Caco-2 (cell line): ENCODE results near the gene CUL1. TPM values are rescaled to one million over a fixed set of nuclear protein-coding genes. Genes with fewer than 3 reads are reported as not detected.

Source experiments
- BruUV-seq: library from RNA; stranded (reverse); fragments of 400-500 nt; replicated peaks from 2 replicates; lab custom pipeline; 2021; lab: Mats Ljungman, UMichigan
- CTCF ChIA-PET: fragments of 300-600 bp; sonication (Branson Sonifier 250); formaldehyde crosslinking; loops from one replicate; lab custom pipeline; 2022; ENCODE audit warnings: antibody characterized with exemption; lab: Charles Lee
- POLR2A ChIA-PET: fragments of 300-600 bp; sonication (Branson Sonifier 250); formaldehyde crosslinking; loops from one replicate; lab custom pipeline; 2022; ENCODE audit warnings: antibody characterized with exemption; lab: Charles Lee
- DNase-seq, 2 experiments: peaks; one replicate each; pipeline versions ENCODE4 v3.0.0 to v3.0.0-alpha.2; 2020 to 2022
- H3K27me3 ChIP-seq: replicated peaks from 2 replicates; pipeline ENCODE4 v1.6.0; 2011; ENCODE audit warnings: low read length; ENCODE audit not compliant: control insufficient read depth, insufficient read depth
- H3K36me3 ChIP-seq: 2 replicates; pipeline ENCODE4 v1.5.1; 2011; ENCODE audit warnings: low read length; ENCODE audit not compliant: control insufficient read depth, insufficient read depth
- H3K4me1 ChIP-seq: fragments of 250-450 bp; sonication (Bioruptor Pico); 2 replicates; pipeline ENCODE4 v1.5.1; 2020; ENCODE audit warnings: mild to moderate bottlenecking
- H3K4me3 ChIP-seq: 2 replicates; pipeline ENCODE4 v1.5.1; 2011; ENCODE audit warnings: low read depth, mild to moderate bottlenecking, control low read depth, low read length
- H3K9me3 ChIP-seq: fragments of 250-450 bp; sonication (Bioruptor Pico); 2 replicates; pipeline ENCODE4 v1.5.1; 2020; ENCODE audit warnings: mild to moderate bottlenecking, moderate library complexity
- H3K27ac Mint-ChIP-seq: one replicate; pipeline ENCODE4 v1.8.0; 2022; ENCODE audit warnings: mixed read lengths; ENCODE audit not compliant: unreplicated experiment
- H3K27me3 Mint-ChIP-seq: one replicate; pipeline ENCODE4 v1.8.0; 2022; ENCODE audit warnings: mixed read lengths; ENCODE audit not compliant: insufficient read depth, unreplicated experiment
- H3K36me3 Mint-ChIP-seq: one replicate; pipeline ENCODE4 v1.8.0; 2022; ENCODE audit warnings: mild to moderate bottlenecking, mixed read lengths; ENCODE audit not compliant: insufficient read depth, unreplicated experiment
- H3K4me1 Mint-ChIP-seq: one replicate; pipeline ENCODE4 v1.8.0; 2022; ENCODE audit warnings: low read depth, mixed read lengths; ENCODE audit not compliant: unreplicated experiment
- H3K4me3 Mint-ChIP-seq: one replicate; pipeline ENCODE4 v1.8.0; 2022; ENCODE audit warnings: mild to moderate bottlenecking, moderate library complexity, mixed read lengths; ENCODE audit not compliant: unreplicated experiment
- H3K9me3 Mint-ChIP-seq: one replicate; pipeline ENCODE4 v1.8.0; 2022; ENCODE audit warnings: mixed read lengths; ENCODE audit not compliant: unreplicated experiment
- intact Hi-C: fragments of 100-400 bp; cut with micrococcal nuclease; formaldehyde crosslinking; loops from one replicate; pipeline ENCODE4 v1.10.0; 2022; ENCODE audit not compliant: unreplicated experiment
- total RNA-seq: library from RNA; stranded (reverse); gene quantifications from 2 replicates; pipeline ENCODE4 v1.2.3, GENCODE V29; 2022
- TF ChIP-seq, protein P1 (sequence below), 2 experiments: fragments of 200-600 bp in 1 of 2; IDR thresholded peaks; 1 replicate in 1 of 2; 2 replicates in 1 of 2; pipeline versions ENCODE4 v1.5.1 to v1.8.0; 2011 to 2022; ENCODE audit warnings: antibody characterized with exemption in 1 of 2, control low read depth in 1 of 2, inconsistent platforms in 1 of 2, low read depth in 1 of 2, low read length in 1 of 2, mild to moderate bottlenecking in 1 of 2, moderate library complexity in 1 of 2; ENCODE audit not compliant: insufficient read depth in 1 of 2, severe bottlenecking in 1 of 2, unreplicated experiment in 1 of 2

CUL1 gene
- total RNA-seq, 1 experiment from 2014 or later = 71.9 TPM

DNA sequence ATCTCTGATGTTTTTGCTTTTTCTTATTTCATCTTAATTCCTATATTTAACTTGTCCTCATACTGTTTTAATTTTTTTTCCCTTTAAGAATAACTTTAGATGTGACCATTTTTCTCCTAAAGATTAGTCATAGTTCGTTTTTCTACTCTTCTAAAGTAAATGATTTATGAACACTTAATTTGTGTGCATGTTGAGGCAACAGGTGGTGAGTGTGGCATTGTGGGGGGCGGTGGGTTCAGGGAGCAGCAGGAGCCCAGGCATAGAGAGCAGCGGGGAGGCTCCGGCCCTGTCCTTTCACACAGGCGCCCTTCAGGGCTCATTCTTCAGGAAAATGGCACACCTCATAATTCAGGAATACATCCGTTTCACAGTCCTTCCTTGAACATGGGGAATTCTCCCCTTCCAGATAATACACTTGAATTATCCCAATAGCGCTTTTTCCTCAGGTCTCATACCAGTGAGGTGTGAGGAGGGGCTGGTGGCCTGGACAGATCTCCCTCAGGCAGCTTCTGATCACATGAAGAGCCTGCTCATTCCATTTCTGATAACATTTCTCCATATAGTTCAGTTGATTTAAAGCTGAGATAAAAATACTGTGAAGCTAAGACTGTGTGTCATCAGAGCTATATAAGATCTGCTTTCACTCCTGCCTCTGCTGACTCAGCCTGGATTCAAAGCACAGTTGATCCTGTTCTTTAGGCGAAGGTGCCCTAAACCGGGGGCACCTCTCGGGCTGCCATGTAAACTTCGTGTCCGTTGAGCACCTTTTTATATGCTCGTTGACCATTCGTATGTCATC is 40.2 kb downstream of the CUL1 start:
- ChIA-PET POLR2A (no interaction called here), CTCF (no interaction called here)
- Histone ChIP-seq H3K27me3 (no peaks in the 10 kb centered on the region), H3K36me3 (peaks cover 5% of the 10 kb centered on the region), H3K4me1 (no peaks in the 10 kb centered on the region), H3K9me3 (no peaks in the 10 kb centered on the region), H3K4me3 (no peak overlapping the region)
- DNase-seq = no peak
- Mint-ChIP-seq H3K27ac (no peak overlapping the region), H3K27me3 (no peaks in the 10 kb centered on the region), H3K4me1 (no peaks in the 10 kb centered on the region), H3K4me3 (no peak overlapping the region), H3K36me3 (peaks cover 91% of the 10 kb centered on the region), H3K9me3 (no peaks in the 10 kb centered on the region)
- intact Hi-C loops = no loop called here
- TF ChIP-seq, protein P1, sequence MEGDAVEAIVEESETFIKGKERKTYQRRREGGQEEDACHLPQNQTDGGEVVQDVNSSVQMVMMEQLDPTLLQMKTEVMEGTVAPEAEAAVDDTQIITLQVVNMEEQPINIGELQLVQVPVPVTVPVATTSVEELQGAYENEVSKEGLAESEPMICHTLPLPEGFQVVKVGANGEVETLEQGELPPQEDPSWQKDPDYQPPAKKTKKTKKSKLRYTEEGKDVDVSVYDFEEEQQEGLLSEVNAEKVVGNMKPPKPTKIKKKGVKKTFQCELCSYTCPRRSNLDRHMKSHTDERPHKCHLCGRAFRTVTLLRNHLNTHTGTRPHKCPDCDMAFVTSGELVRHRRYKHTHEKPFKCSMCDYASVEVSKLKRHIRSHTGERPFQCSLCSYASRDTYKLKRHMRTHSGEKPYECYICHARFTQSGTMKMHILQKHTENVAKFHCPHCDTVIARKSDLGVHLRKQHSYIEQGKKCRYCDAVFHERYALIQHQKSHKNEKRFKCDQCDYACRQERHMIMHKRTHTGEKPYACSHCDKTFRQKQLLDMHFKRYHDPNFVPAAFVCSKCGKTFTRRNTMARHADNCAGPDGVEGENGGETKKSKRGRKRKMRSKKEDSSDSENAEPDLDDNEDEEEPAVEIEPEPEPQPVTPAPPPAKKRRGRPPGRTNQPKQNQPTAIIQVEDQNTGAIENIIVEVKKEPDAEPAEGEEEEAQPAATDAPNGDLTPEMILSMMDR (IDR thresholded peaks at IDR 0.05; ENCODE audit: insufficient read depth in 1 of 2, low read depth in 1 of 2, low read length in 1 of 2, severe bottlenecking in 1 of 2, unreplicated experiment in 1 of 2) = no peak
- no TSS peak for BruUV-seq

DNA sequence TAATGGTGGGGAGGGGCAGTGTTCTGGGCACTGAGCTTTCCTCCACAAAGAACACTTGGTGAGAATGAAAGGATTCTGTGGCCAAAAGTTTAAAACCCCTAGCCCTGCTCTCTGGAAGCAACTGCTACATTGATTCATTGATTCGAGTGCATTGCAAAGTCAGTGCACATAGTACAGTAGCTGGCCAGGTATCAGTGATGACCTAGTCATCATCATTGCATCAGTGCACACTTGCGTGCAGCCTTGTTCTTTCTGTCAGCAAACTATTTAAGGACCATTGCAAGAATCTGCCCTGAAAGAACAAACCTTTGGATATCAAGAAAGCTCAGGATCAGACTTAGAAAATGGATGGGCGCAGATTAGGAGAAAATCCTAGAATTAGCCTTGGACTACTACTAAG is 47.4 kb downstream of the CUL1 start:
- ChIA-PET POLR2A (no interaction called here), CTCF (no interaction called here)
- no peaks in the 10 kb centered on the region for H3K9me3 Mint-ChIP-seq
- H3K36me3 Mint-ChIP-seq = peaks cover 47% of the 10 kb centered on the region
- Histone ChIP-seq H3K9me3 (no peaks in the 10 kb centered on the region), H3K36me3 (0 out of 2 replicates have a peak, but pooled peaks cover 1% of the 10 kb centered on the region), H3K27me3 (no peaks in the 10 kb centered on the region), H3K4me3 (no peak overlapping the region), H3K4me1 (no peaks in the 10 kb centered on the region)
- TF ChIP-seq, protein P1 (IDR thresholded peaks at IDR 0.05; ENCODE audit: insufficient read depth in 1 of 2, low read depth in 1 of 2, low read length in 1 of 2, severe bottlenecking in 1 of 2, unreplicated experiment in 1 of 2) = no peak
- H3K4me3 Mint-ChIP-seq = no peak overlapping the region
- no peaks in the 10 kb centered on the region for H3K27me3 Mint-ChIP-seq
- no TSS peak for BruUV-seq
- no peak for DNase-seq
- intact Hi-C loops = no loop called here
- no peak overlapping the region for H3K27ac Mint-ChIP-seq
- H3K4me1 Mint-ChIP-seq = no peaks in the 10 kb centered on the region

DNA sequence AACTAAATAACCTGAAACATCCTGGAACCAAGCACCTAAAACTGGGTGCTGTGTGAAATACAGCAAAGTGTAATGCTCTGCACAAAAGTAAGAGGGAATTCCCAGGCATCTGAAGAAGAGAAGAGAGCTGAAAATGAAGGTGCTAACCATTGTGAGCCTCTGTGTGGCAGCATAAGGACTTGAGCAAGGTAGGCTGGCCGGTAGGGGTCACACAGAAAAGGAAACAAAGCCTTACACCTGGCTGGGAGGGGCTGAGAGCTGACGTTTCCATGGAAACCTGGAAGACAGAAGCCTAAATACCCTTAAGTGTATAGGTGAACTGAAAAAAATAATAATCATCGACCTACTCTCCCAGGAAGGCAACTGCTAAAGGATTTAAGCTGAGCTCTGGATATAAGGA is 48.6 kb downstream of the CUL1 start:
- TF ChIP-seq, protein P1 (IDR thresholded peaks at IDR 0.05; ENCODE audit: insufficient read depth in 1 of 2, low read depth in 1 of 2, low read length in 1 of 2, severe bottlenecking in 1 of 2, unreplicated experiment in 1 of 2) = peak in 1 of 2 experiments; percentile 68
- Mint-ChIP-seq H3K4me3 (no peak overlapping the region), H3K4me1 (no peaks in the 10 kb centered on the region), H3K27ac (peak overlapping the region; percentile 66), H3K36me3 (peaks cover 45% of the 10 kb centered on the region), H3K9me3 (no peaks in the 10 kb centered on the region), H3K27me3 (no peaks in the 10 kb centered on the region)
- POLR2A ChIA-PET = no interaction called here
- Histone ChIP-seq H3K27me3 (no peaks in the 10 kb centered on the region), H3K4me1 (no peaks in the 10 kb centered on the region), H3K36me3 (0 out of 2 replicates have a peak, but pooled peaks cover 1% of the 10 kb centered on the region), H3K9me3 (no peaks in the 10 kb centered on the region), H3K4me3 (no peak overlapping the region)
- CTCF ChIA-PET = interaction anchor here (0.7 kb wide), 1 partner anchor 194 kb away, joined by 3 read pairs; no protein-coding TSS in a partner anchor
- DNase-seq = peak in 1 of 2 experiments; percentile 56
- intact Hi-C loops = no loop called here
- no TSS peak for BruUV-seq
